Measurements from ENCODE around the gene COASY.

Gene COASY

GRCh38 chr17:42561897-42562387, at the start of gene COASY:
Gene COASY (plus strand): TSS chr17:42562148. CDS start chr17:42562623, 475 bp downstream.
- H3K27ac ChIP-seq: peak within 1 kb of the TSS; percentile 84
- peak; percentile 86 for DNase-seq (ENCODE audit: low read depth, low spot score)

DNA sequence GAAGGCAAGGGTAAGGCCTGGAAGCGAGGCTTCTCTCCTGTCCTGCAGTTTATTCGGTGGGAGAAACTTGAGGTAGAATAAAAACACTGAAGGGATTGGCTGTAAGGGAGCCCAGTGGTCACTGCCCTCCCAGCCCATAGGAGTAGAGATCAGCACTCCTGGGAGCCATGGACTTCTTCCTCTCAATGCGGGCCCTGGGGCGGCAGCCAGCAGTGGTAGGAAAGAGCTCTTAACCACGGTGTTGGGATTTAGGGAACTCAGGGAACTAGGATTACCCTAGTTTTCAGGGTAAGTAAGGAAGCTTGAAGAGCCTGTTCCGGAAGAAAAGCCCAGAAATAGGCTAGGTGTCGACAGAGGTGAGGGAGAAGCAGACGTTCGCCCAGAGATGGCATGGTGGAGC, 49.7 kb upstream of the COASY start:
- DNase-seq (ENCODE audit: low read depth, low spot score): no peak
- H3K27ac ChIP-seq: no peak overlapping the region

GRCh38 chr17:42512733-42513251, 49.2 kb upstream of the COASY start:
- DNase-seq (ENCODE audit: low read depth, low spot score): no peak
- no peak overlapping the region for H3K27ac ChIP-seq

- no peak for DNase-seq (ENCODE audit: low read depth, low spot score)
- H3K27ac ChIP-seq: no peak overlapping the region
Measured at GRCh38 chr17:42513686-42514085, 48.3 kb upstream of the COASY start.

DNA sequence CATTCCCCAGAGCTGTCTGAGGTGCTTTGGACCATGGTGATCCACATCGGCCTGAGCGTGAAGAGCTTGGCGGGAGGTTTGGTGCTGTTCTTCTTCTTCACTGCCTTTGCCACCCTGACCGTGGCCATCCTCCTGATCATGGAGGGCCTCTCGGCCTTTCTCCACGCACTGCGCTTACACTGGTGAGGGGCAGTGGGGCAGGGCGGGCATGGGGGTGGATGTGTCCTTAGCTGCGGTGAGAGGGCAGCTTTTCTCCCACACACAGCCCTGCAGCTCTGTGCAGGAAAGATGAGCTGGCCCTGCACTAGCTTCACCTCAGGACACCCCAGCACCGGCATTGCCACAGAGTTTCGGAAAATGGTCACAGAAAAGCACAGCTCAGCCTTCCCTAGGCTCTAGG, 47.7 kb upstream of the COASY start:
- H3K27ac ChIP-seq: no peak overlapping the region

GRCh38 chr17:42514867-42515266, 47.1 kb upstream of the COASY start:
- H3K27ac ChIP-seq: no peak overlapping the region
- no peak for DNase-seq (ENCODE audit: low read depth, low spot score)

More for the DNA sequence above, 47.7 kb upstream of the COASY start:
- no peak for DNase-seq (ENCODE audit: low read depth, low spot score)

- peak; percentile 53 for DNase-seq (ENCODE audit: low read depth, low spot score)
- H3K27ac ChIP-seq: peak overlapping the region; percentile 93
Measured at GRCh38 chr17:42517516-42517915, 44.4 kb upstream of the COASY start.

- H3K27ac ChIP-seq: peak overlapping the region; percentile 93
- peak; percentile 71 for DNase-seq (ENCODE audit: low read depth, low spot score)
Measured at GRCh38 chr17:42518046-42518754, 43.7 kb upstream of the COASY start.

DNA sequence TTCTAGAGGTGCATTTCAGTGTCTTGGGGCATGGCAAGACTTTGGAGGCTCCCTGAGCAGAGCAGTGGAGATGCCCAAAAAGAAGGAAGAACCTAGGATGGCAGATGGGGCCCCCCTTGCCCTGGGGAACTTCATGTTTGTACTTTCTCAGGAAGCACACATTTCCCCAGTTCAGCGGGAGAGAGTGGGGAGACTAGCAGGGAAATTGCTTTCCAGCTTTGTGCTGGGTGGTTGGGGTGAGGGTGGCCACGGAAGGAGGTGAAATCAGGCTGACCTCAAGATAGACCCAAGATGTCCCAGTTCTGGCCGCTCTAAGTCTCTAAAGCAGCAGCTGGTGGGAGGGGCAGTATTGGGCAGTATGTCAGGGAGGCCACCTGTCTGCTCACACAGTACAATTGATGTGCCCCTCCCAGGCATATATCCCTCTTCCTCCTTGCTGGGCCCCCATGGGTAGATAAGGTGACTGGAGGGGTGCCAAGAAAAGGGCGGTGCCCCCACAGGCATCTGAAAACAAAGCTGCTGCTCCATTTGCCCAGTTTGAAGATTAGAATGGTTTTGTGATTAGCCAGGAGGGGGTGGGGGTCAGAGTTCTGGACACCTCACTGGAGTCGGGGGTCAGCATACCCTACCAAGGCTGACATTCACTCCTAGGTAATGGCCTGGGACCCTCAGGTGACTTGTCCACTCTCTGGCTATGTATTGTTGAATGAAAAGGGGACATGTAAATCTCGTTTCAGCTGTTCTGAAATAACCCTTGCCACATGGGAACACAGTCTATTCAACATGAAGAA, 43.0 kb upstream of the COASY start:
- no peak for DNase-seq (ENCODE audit: low read depth, low spot score)
- peak overlapping the region; percentile 93 for H3K27ac ChIP-seq

- peak overlapping the region; percentile 93 for H3K27ac ChIP-seq
- DNase-seq (ENCODE audit: low read depth, low spot score): no peak
Measured at GRCh38 chr17:42519546-42520491, 42.1 kb upstream of the COASY start.

GRCh38 chr17:42520540-42520951, 41.4 kb upstream of the COASY start:
- DNase-seq (ENCODE audit: low read depth, low spot score): no peak
- peak overlapping the region; percentile 93 for H3K27ac ChIP-seq

GRCh38 chr17:42521036-42521435, 40.9 kb upstream of the COASY start:
- peak overlapping the region; percentile 93 for H3K27ac ChIP-seq
- DNase-seq (ENCODE audit: low read depth, low spot score): no peak

DNA sequence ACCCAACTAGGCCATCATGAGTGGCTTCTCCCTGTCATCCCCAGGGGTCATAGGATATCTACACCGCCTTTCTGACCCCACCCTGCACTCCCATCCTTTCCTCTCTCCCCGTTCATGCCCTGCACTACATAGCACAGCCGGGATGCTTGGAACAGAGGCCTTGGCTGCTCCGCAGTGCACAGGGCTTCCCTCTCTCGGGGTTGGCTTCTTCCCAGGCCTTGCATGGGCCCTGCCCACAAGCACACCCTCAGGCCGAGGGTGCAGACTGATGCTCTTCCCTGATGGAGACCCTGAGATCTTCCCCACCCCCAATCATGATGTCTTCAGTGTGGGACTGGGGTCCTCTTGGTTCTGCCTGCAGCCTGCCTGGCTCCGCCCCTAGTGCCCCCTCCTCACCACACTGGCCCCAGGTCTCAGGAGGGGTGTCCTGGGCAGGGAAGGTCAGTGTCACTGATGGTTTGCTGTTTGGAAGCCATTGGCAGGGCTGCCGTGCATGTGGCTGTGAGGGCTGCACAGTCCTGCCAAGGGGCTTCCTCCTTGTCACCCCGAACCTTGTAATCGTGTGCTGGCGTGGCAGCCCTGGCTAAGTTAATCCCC, 40.2 kb upstream of the COASY start:
- DNase-seq (ENCODE audit: low read depth, low spot score): no peak
- H3K27ac ChIP-seq: no peak overlapping the region

GRCh38 chr17:42522263-42522790, 39.6 kb upstream of the COASY start:
- no peak for DNase-seq (ENCODE audit: low read depth, low spot score)
- no peak overlapping the region for H3K27ac ChIP-seq

- no peak overlapping the region for H3K27ac ChIP-seq
Measured at GRCh38 chr17:42522798-42523278, 39.1 kb upstream of the COASY start.

DNA sequence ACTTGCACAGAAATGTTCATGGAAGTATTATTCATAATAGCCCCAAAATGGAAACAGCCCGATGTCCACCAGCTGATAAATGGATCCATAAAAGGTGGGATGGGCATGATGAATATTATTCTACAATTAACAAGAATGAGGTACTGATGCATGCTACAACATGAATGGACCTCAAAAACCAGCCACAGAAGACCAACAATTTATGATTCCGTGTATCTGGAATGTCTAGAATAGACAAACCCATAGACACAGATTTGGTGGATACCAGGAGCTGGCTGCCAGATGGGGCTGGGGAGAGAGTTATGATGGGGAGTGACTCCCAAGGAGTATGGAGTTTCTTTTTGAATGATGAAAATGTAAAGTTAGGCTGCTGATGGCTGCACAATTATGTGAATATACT, 36.7 kb upstream of the COASY start:
- DNase-seq (ENCODE audit: low read depth, low spot score): peak; percentile 69
- peak overlapping the region; percentile 66 for H3K27ac ChIP-seq

More at GRCh38 chr17:42522798-42523278, 39.1 kb upstream of the COASY start:
- DNase-seq (ENCODE audit: low read depth, low spot score): no peak

DNA sequence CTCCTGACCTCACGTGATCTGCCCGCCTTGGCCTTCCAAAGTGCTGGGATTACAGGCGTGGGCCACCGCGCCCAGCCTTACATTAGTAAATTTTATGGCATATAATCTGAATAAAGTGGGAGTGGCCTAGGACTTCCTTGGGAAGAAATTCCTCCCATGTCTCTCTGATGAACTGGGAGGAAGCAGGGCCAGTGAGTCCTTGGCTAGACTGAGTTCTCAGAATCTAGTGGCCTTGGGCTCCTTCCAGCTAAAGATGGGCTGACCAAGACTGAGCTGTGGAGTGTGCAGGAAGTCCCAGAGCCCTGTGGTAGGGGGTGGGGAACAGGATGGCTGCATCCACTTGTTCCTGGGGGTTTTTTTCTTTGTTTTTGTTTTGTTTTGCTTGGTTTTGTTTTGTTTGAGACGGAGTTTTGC, 35.9 kb upstream of the COASY start:
- no peak for DNase-seq (ENCODE audit: low read depth, low spot score)
- H3K27ac ChIP-seq: peak overlapping the region; percentile 66

GRCh38 chr17:42527932-42528331, 34.0 kb upstream of the COASY start:
- H3K27ac ChIP-seq: no peak overlapping the region
- DNase-seq (ENCODE audit: low read depth, low spot score): no peak

DNA sequence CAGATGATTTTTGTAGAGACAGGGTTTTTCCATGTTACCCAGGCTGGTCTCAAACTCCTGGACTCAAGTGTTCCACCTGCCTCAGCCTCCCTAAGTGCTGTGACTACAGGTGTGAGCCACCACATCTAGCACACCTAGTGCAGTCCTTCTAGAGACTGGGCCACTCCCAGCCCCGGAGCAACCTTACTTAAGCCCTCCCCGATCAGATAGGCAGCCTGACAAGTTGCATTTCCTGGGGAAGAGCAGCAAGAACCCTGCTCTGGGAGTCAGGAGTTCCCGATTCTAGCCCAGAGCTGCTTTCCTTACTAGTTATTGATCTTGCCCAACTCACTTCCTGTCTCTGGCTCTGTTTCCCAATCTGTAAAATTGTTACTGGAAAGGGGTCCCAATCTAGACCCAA, 32.9 kb upstream of the COASY start:
- no peak for DNase-seq (ENCODE audit: low read depth, low spot score)
- H3K27ac ChIP-seq: peak overlapping the region; percentile 94
